ENCODE measurements around the gene PKIG. TPM values are rescaled to one million over a fixed set of nuclear protein-coding genes. Genes with fewer than 3 reads are reported as not detected.

Gene PKIG
- total and polyA plus RNA-seq, 2 of the 8 experiments (the other 6 are each of a cell fraction or from before 2014, with no cell fraction given): 26.7 to 34.3 TPM

DNA sequence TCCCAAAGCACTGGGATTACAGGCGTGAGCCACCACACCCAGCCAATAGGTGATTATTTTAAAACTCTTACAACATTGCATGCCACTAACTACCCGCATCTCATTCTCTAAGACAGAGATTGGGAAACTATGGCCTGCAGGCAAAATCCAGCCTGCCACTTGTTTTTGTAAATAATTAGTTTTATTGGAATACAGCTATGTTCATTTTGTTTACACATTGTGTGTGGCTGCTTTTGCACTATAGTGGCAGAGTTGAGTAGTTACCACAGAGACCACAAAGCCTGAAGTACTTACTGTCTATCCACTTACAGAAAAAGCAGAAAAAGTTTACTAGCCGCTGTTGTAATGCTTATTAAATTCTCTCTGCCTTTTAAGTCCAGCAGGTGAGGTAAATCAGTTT lies 16.4 kb upstream of the PKIG start:
- H4K8ac ChIP-seq (ENCODE audit: extremely low read depth, insufficient read depth, low read length): no peak overlapping the region
- ChIA-PET CTCF (ENCODE audit: partially characterized antibody) (interaction anchor here (1.0 to 1.2 kb wide), 2 partner anchors 37 to 44 kb away, joined by 4 read pairs; no protein-coding TSS in a partner anchor), POLR2A (ENCODE audit: partially characterized antibody) (no interaction called here)

More for the DNA sequence above, 16.4 kb upstream of the PKIG start:
- H3K4ac ChIP-seq (replicated peaks; ENCODE audit: insufficient read length, low read depth, low read length): no peak overlapping the region
- H3K23me2 ChIP-seq (ENCODE audit: low read depth, low read length): no peaks in the 10 kb centered on the region
- H2AFZ ChIP-seq (ENCODE audit: low read length): no peak overlapping the region
- DNase-seq (ENCODE audit: low read depth in 1 of 2, low spot score in 2 of 2) (no peak), FAIRE-seq (no peak)
- H2BK20ac ChIP-seq (ENCODE audit: low read length): no peak overlapping the region
- no peak overlapping the region for H4K91ac ChIP-seq (replicated peaks; ENCODE audit: insufficient read length, low read length)
- no peak overlapping the region for H3K4me3 ChIP-seq (ENCODE audit: extremely low read depth in 1 of 4, insufficient read depth in 2 of 4, low read depth in 3 of 4, low read length in 4 of 4)
- H2BK12ac ChIP-seq (ENCODE audit: low read depth, low read length): no peak overlapping the region
- no peaks in the 10 kb centered on the region for H3K79me1 ChIP-seq (ENCODE audit: low read depth, low read length)
- no peak overlapping the region for H3K14ac ChIP-seq (ENCODE audit: insufficient read length)
- H4K5ac ChIP-seq (ENCODE audit: insufficient read length, low read depth, low read length): no peak overlapping the region
- no peaks in the 10 kb centered on the region for H3K9me3 ChIP-seq (ENCODE audit: insufficient read depth in 2 of 2, low read depth in 1 of 2, low read length in 1 of 2)
- H2BK5ac ChIP-seq (ENCODE audit: low read depth, low read length): no peak overlapping the region
- no peak overlapping the region for H3K23ac ChIP-seq (ENCODE audit: insufficient read length)
- WGBS, 2 experiments (ENCODE audit: extremely low coverage in 1 of 2, insufficient coverage in 1 of 2, insufficient read length in 1 of 2, insufficient replicate concordance in 2 of 2, low coverage in 1 of 2, low lambda C conversion rate in 2 of 2, missing lambda C conversion rate in 1 of 2): 93% methylated on average over 3 of the region's 3 CpGs; no CpG with 5 or more reads in 1 of the 2 experiments
- H2BK120ac ChIP-seq (replicated peaks; ENCODE audit: low read depth, low read length): no peak overlapping the region
- H3K36me3 ChIP-seq (ENCODE audit: control insufficient read depth in 2 of 4, insufficient read depth in 4 of 4, low read length in 3 of 4): no peaks in the 10 kb centered on the region
- H3K56ac ChIP-seq (replicated peaks; ENCODE audit: insufficient read length, low read depth, low read length): no peak overlapping the region
- H2AK5ac ChIP-seq (ENCODE audit: low read depth, low read length): no peak overlapping the region
- H3K27me3 ChIP-seq (replicated peaks in 1 of 4; ENCODE audit: control insufficient read depth in 3 of 4, extremely low read depth in 1 of 4, insufficient read depth in 3 of 4, low read length in 3 of 4): no peaks in the 10 kb centered on the region
- no peak overlapping the region for H2BK15ac ChIP-seq (ENCODE audit: low read length)
- no peak overlapping the region for H3K4me2 ChIP-seq (ENCODE audit: insufficient read depth in 1 of 2, low read depth in 2 of 2, low read length in 2 of 2)
- TF ChIP-seq FOSL1 (IDR thresholded peaks at IDR 0.05; ENCODE audit: insufficient read depth, low read depth, low read length) (no peak), PHF8 (conservative IDR thresholded peaks at IDR 0.05; ENCODE audit: low read depth, low read length) (no peak)
- no peak overlapping the region for H3K27ac ChIP-seq (ENCODE audit: low read depth, low read length)
- no peak overlapping the region for H3K18ac ChIP-seq (ENCODE audit: extremely low read depth, low read length)
- no peaks in the 10 kb centered on the region for H3K79me2 ChIP-seq (ENCODE audit: control insufficient read depth in 1 of 2, insufficient read depth in 2 of 2, low read length in 2 of 2)
- H4K20me1 ChIP-seq (replicated peaks in 1 of 2; ENCODE audit: control insufficient read depth in 1 of 2, insufficient read depth in 2 of 2, low read length in 2 of 2): peaks cover 0 to 1% of the 10 kb centered on the region in 2 experiments
- H3K4me1 ChIP-seq (replicated peaks in 1 of 4; ENCODE audit: control insufficient read depth in 3 of 4, insufficient read depth in 4 of 4, low read length in 3 of 4): no peaks in the 10 kb centered on the region
- H3K9ac ChIP-seq (replicated peaks in 1 of 4; ENCODE audit: extremely low read depth in 1 of 4, low read depth in 3 of 4, low read length in 3 of 4): no peak overlapping the region
